ENCODE measurements around the gene ENAH. TPM values are rescaled to one million over a fixed set of nuclear protein-coding genes. Genes with fewer than 3 reads are reported as not detected.
A peak's percentile ranks its signal among the peaks of the same experiment; 100 is the strongest.

The ENAH gene
- total and polyA plus RNA-seq, 9 of the 15 experiments (the other 6 are each of a cell fraction or from before 2014, with no cell fraction given) = 0.03 to 1.2 (median 0.15) TPM

GRCh38 chr1:225446595-225446960 lies 206.3 kb downstream of the ENAH start:
- Histone ChIP-seq H3K4me3 (no peak overlapping the region), H3K4me1 (replicated peaks in 1 of 2; ENCODE audit: control insufficient read depth in 2 of 2, insufficient read depth in 2 of 2, low read length in 2 of 2) (peaks cover 21 to 32% of the 10 kb centered on the region in 2 experiments), H3K27ac (ENCODE audit: extremely low read depth, low read depth, low read length) (no peak overlapping the region), H4K20me1 (replicated peaks; ENCODE audit: control insufficient read depth, insufficient read depth, low read length) (no peaks in the 10 kb centered on the region), H3K36me3 (ENCODE audit: control insufficient read depth, insufficient read depth, low read length) (no peaks in the 10 kb centered on the region), H3K27me3 (ENCODE audit: control insufficient read depth in 2 of 2, insufficient read depth in 2 of 2, low read length in 2 of 2) (no peaks in the 10 kb centered on the region), H2AFZ (ENCODE audit: low read depth, low read length) (no peak overlapping the region), H3K79me2 (ENCODE audit: control insufficient read depth, insufficient read depth, low read length) (no peaks in the 10 kb centered on the region), H3K4me2 (ENCODE audit: insufficient read depth, low read length) (no peak overlapping the region), H3K9me1 (ENCODE audit: control insufficient read depth, insufficient read depth, low read length) (no peaks in the 10 kb centered on the region), H3K9me3 (replicated peaks; ENCODE audit: control insufficient read depth, insufficient read depth, low read depth, low read length) (no peaks in the 10 kb centered on the region), H3K9ac (ENCODE audit: insufficient read depth in 1 of 2, low read depth in 2 of 2, low read length in 2 of 2) (peak overlapping the region in 1 of 2 experiments; percentile 49; a peak in 1 of 4 replicates)
- ChIA-PET CTCF (ENCODE audit: low intra/inter-chr PET ratio) (no interaction called here), POLR2A (interaction anchor here (0.5 to 2.7 kb wide), 5 partner anchors 14 to 1370 kb away, joined by 3 to 16 read pairs (median 3); partner anchors contain the start of gene LBR)
- FAIRE-seq (no peak), DNase-seq (ENCODE audit: extremely low read depth in 1 of 4, low spot score in 3 of 4) (no peak), ATAC-seq (no peak)
- in situ Hi-C loops (cut with MboI) (no loop called here), intact Hi-C loops (cut with micrococcal nuclease) (loop anchor here (5.0 kb wide), 1 partner anchor 861 kb away; the partner anchor contains the start of gene LIN9)
- no TSS peak for BruUV-seq (replicated peaks)
- 56% methylated on average over 7 of the region's 7 CpGs for WGBS (ENCODE audit: insufficient coverage, low coverage, missing lambda C conversion rate)
- TF ChIP-seq ATF6 (CRISPR knock-in tag; IDR thresholded peaks at IDR 0.05) (no peak), ZNF57 (CRISPR knock-in tag; IDR thresholded peaks at IDR 0.05) (no peak), ELF4 (CRISPR knock-in tag; IDR thresholded peaks at IDR 0.05) (no peak), CEBPZ (IDR thresholded peaks at IDR 0.05; ENCODE audit: borderline replicate concordance, low read depth, low read length) (no peak), RREB1 (CRISPR knock-in tag; IDR thresholded peaks at IDR 0.05) (no peak), TAF1 (IDR thresholded peaks at IDR 0.05; ENCODE audit: control insufficient read depth, extremely low read depth, insufficient read depth, low read length, severe bottlenecking) (no peak), MCM2 (IDR thresholded peaks at IDR 0.05; ENCODE audit: low read depth) (no peak)
